ENCODE data around the gene LHX4.

GRCh38 chr1:180260541-180260940, 30.5 kb downstream of the LHX4 start:
- TF ChIP-seq USF1 (IDR thresholded peaks at IDR 0.05) (no peak), CREB1 (IDR thresholded peaks at IDR 0.05; ENCODE audit: low read depth) (no peak), TEAD4 (IDR thresholded peaks at IDR 0.05) (no peak), FOXM1 (IDR thresholded peaks at IDR 0.05; ENCODE audit: borderline replicate concordance, low read depth) (no peak), NFIC (IDR thresholded peaks at IDR 0.05) (no peak), TAF1 (IDR thresholded peaks at IDR 0.05; ENCODE audit: low read depth) (no peak)
- TF ChIP-seq, protein P1, sequence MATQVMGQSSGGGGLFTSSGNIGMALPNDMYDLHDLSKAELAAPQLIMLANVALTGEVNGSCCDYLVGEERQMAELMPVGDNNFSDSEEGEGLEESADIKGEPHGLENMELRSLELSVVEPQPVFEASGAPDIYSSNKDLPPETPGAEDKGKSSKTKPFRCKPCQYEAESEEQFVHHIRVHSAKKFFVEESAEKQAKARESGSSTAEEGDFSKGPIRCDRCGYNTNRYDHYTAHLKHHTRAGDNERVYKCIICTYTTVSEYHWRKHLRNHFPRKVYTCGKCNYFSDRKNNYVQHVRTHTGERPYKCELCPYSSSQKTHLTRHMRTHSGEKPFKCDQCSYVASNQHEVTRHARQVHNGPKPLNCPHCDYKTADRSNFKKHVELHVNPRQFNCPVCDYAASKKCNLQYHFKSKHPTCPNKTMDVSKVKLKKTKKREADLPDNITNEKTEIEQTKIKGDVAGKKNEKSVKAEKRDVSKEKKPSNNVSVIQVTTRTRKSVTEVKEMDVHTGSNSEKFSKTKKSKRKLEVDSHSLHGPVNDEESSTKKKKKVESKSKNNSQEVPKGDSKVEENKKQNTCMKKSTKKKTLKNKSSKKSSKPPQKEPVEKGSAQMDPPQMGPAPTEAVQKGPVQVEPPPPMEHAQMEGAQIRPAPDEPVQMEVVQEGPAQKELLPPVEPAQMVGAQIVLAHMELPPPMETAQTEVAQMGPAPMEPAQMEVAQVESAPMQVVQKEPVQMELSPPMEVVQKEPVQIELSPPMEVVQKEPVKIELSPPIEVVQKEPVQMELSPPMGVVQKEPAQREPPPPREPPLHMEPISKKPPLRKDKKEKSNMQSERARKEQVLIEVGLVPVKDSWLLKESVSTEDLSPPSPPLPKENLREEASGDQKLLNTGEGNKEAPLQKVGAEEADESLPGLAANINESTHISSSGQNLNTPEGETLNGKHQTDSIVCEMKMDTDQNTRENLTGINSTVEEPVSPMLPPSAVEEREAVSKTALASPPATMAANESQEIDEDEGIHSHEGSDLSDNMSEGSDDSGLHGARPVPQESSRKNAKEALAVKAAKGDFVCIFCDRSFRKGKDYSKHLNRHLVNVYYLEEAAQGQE (IDR thresholded peaks at IDR 0.05; ENCODE audit: low read depth) = no peak
- TF ChIP-seq, protein P2, sequence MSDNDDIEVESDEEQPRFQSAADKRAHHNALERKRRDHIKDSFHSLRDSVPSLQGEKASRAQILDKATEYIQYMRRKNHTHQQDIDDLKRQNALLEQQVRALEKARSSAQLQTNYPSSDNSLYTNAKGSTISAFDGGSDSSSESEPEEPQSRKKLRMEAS (IDR thresholded peaks at IDR 0.05) = no peak

All from Ishikawa (cell line).